GM12878 (cell line): Measurements from ENCODE around the gene DNMT3A. TPM values are rescaled to one million over a fixed set of nuclear protein-coding genes. Genes with fewer than 3 reads are reported as not detected.

Experiments used
- ATAC-seq: fragments of 200-7000 bp; cut with Tn5 transposase; 3 replicates; pipeline ENCODE4 v1.9.1; 2020; ENCODE audit warnings: mild to moderate bottlenecking, moderate library complexity
- BruUV-seq: library from RNA; stranded (reverse); fragments of 400-500 nt; replicated peaks from 2 replicates; lab custom pipeline; 2021; lab: Mats Ljungman, UMichigan
- CTCF ChIA-PET: fragments of 300-600 bp; sonication (Branson Sonifier 250); formaldehyde crosslinking; extraction: SDS; loops from one replicate; lab custom pipeline; 2021; ENCODE audit warnings: inconsistent platforms; lab: Yijun Ruan, JAX
- POLR2A ChIA-PET: fragments of 350-600 bp; formaldehyde crosslinking; extraction: SDS; loops from one replicate; lab custom pipeline; 2021; ENCODE audit warnings: inconsistent platforms; lab: Charles Lee
- RAD21 ChIA-PET: fragments of 300-600 bp; sonication (Branson Sonifier 250); formaldehyde crosslinking; loops from one replicate; lab custom pipeline; 2023; ENCODE audit warnings: antibody characterized with exemption; ENCODE audit not compliant: unreplicated experiment; lab: Charles Lee
- SMC1A ChIA-PET: fragments of 300-600 bp; sonication (Branson Sonifier 250); formaldehyde crosslinking; loops from one replicate; lab custom pipeline; 2023; ENCODE audit not compliant: unreplicated experiment, uncharacterized antibody; lab: Charles Lee
- DNase-seq: peaks from one replicate; pipeline ENCODE4 v3.0.0-alpha.2; 2011; ENCODE audit warnings: low read depth, low spot score
- FAIRE-seq: peaks from 3 replicates; lab custom pipeline; 2011; peaks lifted over from hg19 to GRCh38; lab: Jason Lieb, UNC
- H2AFZ ChIP-seq: 2 replicates; pipeline ENCODE4 v1.6.0; 2011; ENCODE audit warnings: low read depth, low read length, control low read depth; ENCODE audit not compliant: control insufficient read depth
- H3K27ac ChIP-seq: 2 replicates; pipeline ENCODE4 v1.5.1; 2011; ENCODE audit warnings: control low read depth; ENCODE audit not compliant: control insufficient read depth, insufficient read depth
- H3K27me3 ChIP-seq, 2 experiments: replicated peaks in 1 of 2; 2 replicates each; pipeline versions ENCODE4 v1.6.0 to v1.6.1; 2011; ENCODE audit warnings: low read length in 1 of 2; ENCODE audit not compliant: control insufficient read depth in 2 of 2, insufficient read depth in 2 of 2
- H3K36me3 ChIP-seq, 2 experiments: 2 replicates each; pipeline ENCODE4 v1.5.1; 2011; ENCODE audit warnings: low read length in 1 of 2; ENCODE audit not compliant: control insufficient read depth in 2 of 2, insufficient read depth in 2 of 2
- H3K4me1 ChIP-seq: 2 replicates; pipeline ENCODE4 v1.6.1; 2011; ENCODE audit warnings: mild to moderate bottlenecking, low read length, moderate library complexity, mixed read lengths; ENCODE audit not compliant: control insufficient read depth, insufficient read depth
- H3K4me2 ChIP-seq: 2 replicates; pipeline ENCODE4 v1.6.0; 2011; ENCODE audit warnings: control low read depth; ENCODE audit not compliant: control insufficient read depth, insufficient read depth
- H3K4me3 ChIP-seq: fragments of 200-600 bp; sonication (generic); 2 replicates; pipeline ENCODE4 v1.5.1; 2016
- H3K79me2 ChIP-seq: 2 replicates; pipeline ENCODE4 v1.6.0; 2011; ENCODE audit warnings: low read length; ENCODE audit not compliant: control insufficient read depth, insufficient read depth
- H3K9ac ChIP-seq: 2 replicates; pipeline ENCODE4 v1.8.0; 2011; ENCODE audit warnings: low read length, control low read depth, mixed read lengths; ENCODE audit not compliant: control insufficient read depth, insufficient read depth
- H3K9me3 ChIP-seq: replicated peaks from 3 replicates; pipeline ENCODE4 v1.5.1; 2011; ENCODE audit warnings: mild to moderate bottlenecking, low read length; ENCODE audit not compliant: control insufficient read depth, insufficient read depth
- H4K20me1 ChIP-seq: 2 replicates; pipeline ENCODE4 v1.6.0; 2011; ENCODE audit not compliant: control insufficient read depth, insufficient read depth
- CUX1 ChIP-seq: IDR thresholded peaks from 2 replicates; pipeline ENCODE4 v1.6.1; 2012; ENCODE audit warnings: improper control_type of control experiment, low read depth, low read length; ENCODE audit not compliant: insufficient replicate concordance
- HSF1 ChIP-seq: fragments of 150-350 bp; IDR thresholded peaks from 2 replicates; pipeline ENCODE4 v1.6.1; 2014; ENCODE audit warnings: mild to moderate bottlenecking, low read depth, low read length
- KLF5 ChIP-seq: fragments of 450-650 bp; IDR thresholded peaks from 2 replicates; pipeline ENCODE4 v1.6.1; 2014; ENCODE audit warnings: mild to moderate bottlenecking; ENCODE audit not compliant: partially characterized antibody
- NFYA ChIP-seq: IDR thresholded peaks from 2 replicates; pipeline ENCODE4 v1.6.1; 2011; ENCODE audit warnings: low read depth, mild to moderate bottlenecking, low read length, improper control_type of control experiment, borderline replicate concordance
- PAX5 ChIP-seq: IDR thresholded peaks from 2 replicates; pipeline ENCODE4 v1.6.1; 2011; ENCODE audit warnings: low read depth, low read length, borderline replicate concordance
- POLR2A ChIP-seq: IDR thresholded peaks from 2 replicates; pipeline ENCODE4 v1.6.1; 2011; ENCODE audit warnings: low read depth, mild to moderate bottlenecking, low read length
- RUNX3 ChIP-seq: IDR thresholded peaks from 2 replicates; pipeline ENCODE4 v1.6.1; 2012; ENCODE audit warnings: low read length, inconsistent platforms
- USF1 ChIP-seq: IDR thresholded peaks from 2 replicates; pipeline ENCODE4 v1.6.1; 2011; ENCODE audit warnings: borderline replicate concordance, low read depth, mild to moderate bottlenecking, moderate library complexity, mixed read lengths, low read length; ENCODE audit not compliant: insufficient read depth; ENCODE audit errors: extremely low read length
- ZNF207 ChIP-seq: fragments of 450-650 bp; IDR thresholded peaks from 2 replicates; pipeline ENCODE4 v1.6.1; 2014; ENCODE audit warnings: antibody characterized with exemption, mild to moderate bottlenecking, borderline replicate concordance
- ZNF217 ChIP-seq: fragments of 450-650 bp; IDR thresholded peaks from 2 replicates; pipeline ENCODE4 v1.6.1; 2017; ENCODE audit warnings: antibody characterized with exemption, mild to moderate bottlenecking
- WGBS: methylation state at CpG from one replicate; pipeline ENCODE4 v1.1.6; 2016; ENCODE audit warnings: low lambda C conversion rate; ENCODE audit not compliant: insufficient replicate concordance, insufficient coverage; ENCODE audit errors: missing lambda C conversion rate; 5-methylcytosine and 5-hydroxymethylcytosine counted together
- in situ Hi-C: fragments of 300-500 bp; cut with MboI; formaldehyde crosslinking; loops from 9 replicates; pipeline ENCODE4 v1.14.3; 2018; ENCODE audit warnings: mixed read lengths
- intact Hi-C: fragments of 100-400 bp; cut with micrococcal nuclease; formaldehyde crosslinking; loops from one replicate; pipeline ENCODE4 v1.14.2; 2022; ENCODE audit not compliant: unreplicated experiment
- polyA plus RNA-seq, 11 experiments: library from polyadenylated mRNA; depleted of rRNA in 4 of 11; unstranded in 6 of 11; stranded (reverse) in 5 of 11; fragments of >200 nt; fragmentation: Nextera tagmentation in 4 of 11; fragmentation: Illumina TruSeq in 1 of 11; extraction: Ambion mirVana in 4 of 11; extraction: Trizol in 1 of 11; gene quantifications; 1 replicate in 1 of 11; 2 replicates in 10 of 11; pipeline versions ENCODE4 v1.2.1 to v1.2.3, GENCODE V29; 2011 to 2016; ENCODE audit warnings: inconsistent platforms in 2 of 11, missing spikeins in 2 of 11, low read depth in 1 of 11
- total RNA-seq, 4 experiments: library from RNA; depleted of rRNA in 3 of 4; stranded (reverse); fragments of >200 nt in 3 of 4; fragmentation: Illumina TruSeq in 1 of 4; extraction: Trizol in 1 of 4; gene quantifications; 2 replicates each; pipeline versions ENCODE4 v1.2.1 to v1.2.3, GENCODE V29; 2013 to 2021

DNMT3A gene
- total and polyA plus RNA-seq, 10 of the 15 experiments (the other 5 are each of a cell fraction or from before 2014, with no cell fraction given), result 7.4 to 51.6 (median 17.4) TPM

GRCh38 chr2:25354116-25354515, 12.4 kb upstream of the DNMT3A start:
- POLR2A ChIA-PET, result interaction anchor here (0.7 kb wide), 2 partner anchors 46 to 173 kb away, joined by 4 to 5 read pairs; no protein-coding TSS in a partner anchor
- Histone ChIP-seq H3K27ac (no peak overlapping the region), H3K4me1 (peaks cover 11% of the 10 kb centered on the region), H3K79me2 (no peaks in the 10 kb centered on the region)
- no peak for DNase-seq
- RAD21 ChIA-PET, result interaction anchor here (0.6 to 1.9 kb wide), 5 partner anchors 8 to 255 kb away, joined by 3 to 8 read pairs (median 3); no protein-coding TSS in a partner anchor
- no peak for FAIRE-seq
- TF ChIP-seq PAX5 (no peak), NFYA (no peak), KLF5 (no peak), POLR2A (no peak), HSF1 (no peak), RUNX3 (no peak), CUX1 (no peak), ZNF207 (no peak), ZNF217 (no peak), USF1 (no peak)
- TF ChIP-seq, all 136 proteins: peak for 0
- ATAC-seq, result no peak
- CTCF ChIA-PET, result interaction anchor here (0.7 to 2.4 kb wide), 3 partner anchors 8 to 11 kb away, joined by 3 to 21 read pairs (median 3); no protein-coding TSS in a partner anchor
- H3K9ac ChIP-seq, result no peak overlapping the region
- WGBS, result 51% methylated on average over 6 of the region's 6 CpGs
- no TSS peak for BruUV-seq
- H3K4me2 ChIP-seq, result no peak overlapping the region
- intact Hi-C loops (no loop called here), in situ Hi-C loops (no loop called here)
- peaks cover 1 to 2% of the 10 kb centered on the region in 2 experiments; a peak in 1 of 4 replicates for H3K27me3 ChIP-seq
- no peaks in the 10 kb centered on the region for H3K36me3 ChIP-seq
- H3K9me3 ChIP-seq, result no peaks in the 10 kb centered on the region; the same call in 2 of the 3 replicates
- SMC1A ChIA-PET, result interaction anchor here (0.7 to 1.4 kb wide), 2 partner anchors 8 to 11 kb away, joined by 3 to 5 read pairs; no protein-coding TSS in a partner anchor
- no peak overlapping the region for H3K4me3 ChIP-seq
- no peak overlapping the region for H2AFZ ChIP-seq
- no peaks in the 10 kb centered on the region for H4K20me1 ChIP-seq
